Measurements from ENCODE around the gene EML3.

EML3 gene

GRCh38 chr11:62553839-62554361 lies 58.7 kb downstream of the EML3 start:
- Histone ChIP-seq H3K36me3 (ENCODE audit: control insufficient read depth, insufficient read depth, low read length, severe bottlenecking) (peaks cover 10% of the 10 kb centered on the region), H3K4me1 (ENCODE audit: control insufficient read depth, insufficient read depth, low read length) (peaks cover 56% of the 10 kb centered on the region), H3K9me3 (ENCODE audit: control insufficient read depth, low read length) (no peaks in the 10 kb centered on the region), H3K9ac (ENCODE audit: low read length) (peak overlapping the region; percentile 89), H3K4me3 (ENCODE audit: low read length) (peak overlapping the region; percentile 74), H3K27me3 (replicated peaks; ENCODE audit: control insufficient read depth, insufficient read depth, low read length) (no peaks in the 10 kb centered on the region)
- DNase-seq (ENCODE audit: low read depth): peak; percentile 67

DNA sequence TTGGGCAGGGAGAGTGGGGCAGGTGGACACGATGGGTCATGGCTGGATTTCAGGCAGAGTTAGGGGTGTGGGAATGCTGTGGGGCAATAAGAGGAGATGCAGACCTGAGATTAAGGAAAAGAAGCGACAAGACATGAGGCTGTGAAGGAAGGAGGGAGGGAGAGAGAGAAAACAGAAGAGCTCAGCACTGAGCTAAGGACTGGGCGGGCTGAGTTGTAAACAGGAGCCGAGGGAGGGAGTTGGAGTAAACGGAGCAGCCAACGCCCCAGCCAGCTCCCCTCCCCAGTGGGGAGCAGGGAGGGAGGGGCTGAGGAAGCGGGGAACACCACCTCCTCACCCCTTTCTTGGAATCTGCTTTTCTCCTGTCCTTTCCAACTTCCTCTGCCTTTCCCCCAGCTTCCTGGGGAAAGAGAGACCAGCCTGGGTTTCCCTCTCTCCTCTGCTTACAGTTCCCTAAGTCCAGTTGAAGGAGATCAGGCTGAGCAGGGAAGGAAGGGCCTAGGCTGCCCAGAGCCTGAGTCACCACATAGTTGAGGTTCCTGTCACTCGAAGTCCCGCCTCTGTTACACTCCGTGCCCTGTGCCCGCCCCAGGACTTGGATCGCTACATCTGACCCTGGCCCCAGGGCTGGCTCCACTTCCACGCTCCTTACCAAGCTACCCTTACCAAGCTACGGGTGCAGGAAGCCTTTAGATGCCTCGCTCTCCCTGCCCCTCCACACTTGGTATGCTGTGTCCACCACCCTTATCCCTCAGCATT lies 59.3 kb downstream of the EML3 start:
- peak; percentile 95 for DNase-seq (ENCODE audit: low read depth)
- Histone ChIP-seq H3K27me3 (replicated peaks; ENCODE audit: control insufficient read depth, insufficient read depth, low read length) (no peaks in the 10 kb centered on the region), H3K9ac (ENCODE audit: low read length) (peak overlapping the region; percentile 89), H3K4me1 (ENCODE audit: control insufficient read depth, insufficient read depth, low read length) (peaks cover 57% of the 10 kb centered on the region), H3K9me3 (ENCODE audit: control insufficient read depth, low read length) (no peaks in the 10 kb centered on the region), H3K36me3 (ENCODE audit: control insufficient read depth, insufficient read depth, low read length, severe bottlenecking) (peaks cover 3% of the 10 kb centered on the region), H3K4me3 (ENCODE audit: low read length) (peak overlapping the region; percentile 74)

- Histone ChIP-seq H3K27me3 (replicated peaks; ENCODE audit: control insufficient read depth, insufficient read depth, low read length) (no peaks in the 10 kb centered on the region), H3K9me3 (ENCODE audit: control insufficient read depth, low read length) (no peaks in the 10 kb centered on the region), H3K4me1 (ENCODE audit: control insufficient read depth, insufficient read depth, low read length) (peaks cover 62% of the 10 kb centered on the region), H3K36me3 (ENCODE audit: control insufficient read depth, insufficient read depth, low read length, severe bottlenecking) (no peaks in the 10 kb centered on the region), H3K9ac (ENCODE audit: low read length) (peak overlapping the region; percentile 89), H3K4me3 (ENCODE audit: low read length) (peak overlapping the region; percentile 74)
- peak; percentile 48 for DNase-seq (ENCODE audit: low read depth)
Observed at GRCh38 chr11:62552485-62553079, 60.0 kb downstream of the EML3 start.

Measured in adipocyte (in vitro differentiated cells).